Activated CD4-positive, CD25-positive, alpha-beta regulatory T cell treated with anti-CD3 and anti-CD28 coated beads, Interleukin-2, amount 50 U/mL, for 24 hours (primary cell): Measurements from ENCODE around the gene UBE2QL1.

Source experiments
- ATAC-seq, 2 donors: fragments of 150-1000 bp; cut with Tn5 transposase; one replicate each; pipeline ENCODE4 v1.10.0; 2021; ENCODE audit warnings: mild to moderate bottlenecking in 1 of 2, moderate library complexity in 1 of 2

The UBE2QL1 gene

DNA sequence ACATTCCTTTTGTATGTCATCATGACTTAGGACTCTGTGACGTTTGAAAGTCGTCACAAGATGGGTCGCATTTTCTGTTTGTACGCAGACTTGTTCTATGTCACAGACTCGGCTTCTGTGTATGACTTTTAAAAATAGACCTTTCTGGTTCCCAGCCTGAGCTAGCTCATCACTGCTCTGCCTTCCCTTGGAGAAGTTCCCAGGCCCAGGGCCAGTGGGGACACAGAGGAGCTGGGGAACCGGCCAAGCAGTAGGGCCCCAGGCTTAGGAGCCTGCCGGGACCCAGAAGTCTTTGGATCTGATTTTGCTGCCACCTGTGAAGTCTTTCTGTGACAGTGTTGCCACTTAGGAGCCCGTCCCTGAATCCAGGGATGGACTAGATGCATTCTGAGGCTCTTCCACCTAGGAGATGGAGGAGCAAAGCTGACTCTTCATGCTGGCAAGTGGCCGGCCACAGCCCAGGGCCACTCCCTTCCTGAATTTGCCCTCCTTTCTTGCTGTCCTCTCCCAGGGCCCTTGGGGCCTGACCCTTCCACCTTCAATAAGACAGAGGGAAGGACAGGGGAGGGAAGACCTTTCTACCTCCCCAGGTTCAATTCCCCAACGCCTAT is 18.1 kb upstream of the UBE2QL1 start:
- no peak for ATAC-seq

DNA sequence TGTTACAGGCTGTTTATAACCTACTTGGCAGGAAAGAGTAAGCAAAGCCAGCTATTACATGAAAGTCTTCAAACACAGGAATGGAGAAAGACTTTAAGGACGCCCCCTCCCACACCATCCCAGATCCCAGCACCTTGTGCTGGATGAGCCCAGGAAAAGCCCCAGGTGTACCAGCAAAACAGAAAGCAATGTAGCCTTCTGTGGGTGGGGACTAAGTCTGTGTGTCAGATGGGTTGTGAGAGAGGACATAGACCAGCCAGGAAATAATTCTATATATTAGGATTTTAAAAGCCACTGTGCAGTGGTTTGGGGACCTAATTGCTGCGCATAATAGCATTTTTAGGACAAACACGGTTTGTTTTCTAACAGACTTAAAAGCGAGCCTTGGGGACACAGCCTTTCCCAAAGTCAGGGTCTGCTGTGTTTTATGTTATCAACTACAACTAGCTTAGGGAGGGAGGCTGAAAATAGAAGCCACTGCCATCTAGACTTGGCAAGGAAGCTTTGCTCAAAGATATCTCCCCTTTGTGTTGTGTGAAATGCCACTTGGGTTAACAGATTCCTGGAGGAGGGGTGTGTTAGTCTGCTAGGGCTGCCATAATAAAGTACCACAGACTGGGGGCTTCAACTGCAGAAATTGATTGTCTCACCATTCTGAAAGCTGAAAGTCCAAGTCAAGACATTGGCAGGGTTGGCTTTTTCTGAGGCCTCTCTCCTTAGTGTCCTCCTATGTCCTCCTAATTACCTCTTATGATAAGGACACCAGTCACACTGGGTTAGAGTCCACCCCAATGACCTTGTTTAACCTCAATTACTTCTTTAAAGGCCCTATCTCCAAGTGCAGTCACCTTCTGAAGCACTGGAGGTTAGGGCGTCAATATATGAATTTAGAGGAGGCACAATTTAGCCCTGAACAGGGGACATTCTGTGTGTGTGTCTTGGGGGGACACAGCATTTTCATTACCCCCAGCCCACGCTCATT is 17.2 kb upstream of the UBE2QL1 start:
- ATAC-seq: no peak

- no peak for ATAC-seq
These were observed 16.5 kb upstream of the UBE2QL1 start for GRCh38 chr5:6432206-6432605.

DNA sequence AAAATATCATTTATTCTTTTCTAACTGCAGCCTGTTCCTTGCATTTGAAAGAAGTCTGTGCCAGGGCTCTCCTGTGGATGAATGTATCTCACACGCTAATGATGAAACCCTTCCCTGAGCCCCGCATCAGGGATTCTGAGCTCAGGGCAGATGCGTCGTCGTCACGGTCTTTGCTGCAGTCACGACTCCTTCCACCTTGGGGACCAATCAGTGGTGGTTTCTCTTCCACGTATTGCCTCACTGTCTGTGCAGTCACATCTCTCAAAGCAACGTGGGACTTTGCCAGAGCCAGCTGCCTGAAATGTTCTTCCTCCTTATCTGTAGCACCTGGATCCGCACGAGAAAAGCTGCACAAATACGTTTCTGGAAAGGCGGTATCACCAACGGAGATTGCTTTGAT is 13.9 kb upstream of the UBE2QL1 start:
- ATAC-seq: no peak

DNA sequence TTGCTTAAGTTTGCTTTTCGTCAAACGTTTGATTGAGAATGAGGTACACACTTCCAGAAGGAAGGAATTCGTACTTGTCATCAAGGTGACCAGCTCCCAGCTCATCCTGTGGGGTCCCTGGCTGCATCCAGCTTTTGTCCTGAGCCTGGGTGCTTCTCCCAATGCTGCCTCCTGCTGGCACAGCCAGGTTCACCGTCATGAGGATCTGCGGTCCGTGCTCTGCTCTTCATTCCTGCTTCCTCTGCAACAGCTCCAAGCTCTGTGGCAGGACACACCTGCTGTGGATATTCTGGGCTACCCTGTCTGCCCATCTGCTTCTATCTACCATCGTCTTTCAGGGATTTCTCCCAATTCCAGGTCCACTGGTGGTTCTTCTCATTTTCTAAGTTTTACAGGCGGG is 13.3 kb upstream of the UBE2QL1 start:
- ATAC-seq: no peak

DNA sequence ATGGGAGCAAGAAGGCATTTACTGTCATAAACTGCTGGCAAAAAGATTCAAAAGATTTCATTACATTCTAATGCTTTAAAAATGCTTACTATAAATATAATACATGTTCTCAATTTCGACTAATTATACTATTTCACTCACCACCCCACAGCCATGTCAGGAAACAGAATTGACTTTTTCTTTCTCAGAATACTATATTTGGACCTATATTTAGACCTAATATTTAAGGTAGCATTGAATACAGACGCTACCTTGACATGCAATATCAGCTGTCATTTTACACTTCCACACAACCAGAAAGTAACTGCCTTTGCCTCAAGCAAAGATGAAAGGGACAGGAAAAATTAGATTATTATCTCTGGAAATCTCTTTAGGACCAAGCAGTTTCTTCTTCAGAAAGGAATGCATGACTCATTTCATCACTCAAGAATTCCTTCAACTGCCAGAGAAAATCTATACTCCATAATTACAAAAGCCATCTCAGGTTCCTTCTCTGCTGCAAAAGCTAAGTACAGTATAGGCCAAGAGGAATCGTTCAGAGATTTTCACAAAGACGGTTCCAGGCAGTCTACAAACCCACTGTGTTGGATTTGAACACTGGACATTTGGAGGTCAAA is 11.8 kb upstream of the UBE2QL1 start:
- no peak for ATAC-seq

DNA sequence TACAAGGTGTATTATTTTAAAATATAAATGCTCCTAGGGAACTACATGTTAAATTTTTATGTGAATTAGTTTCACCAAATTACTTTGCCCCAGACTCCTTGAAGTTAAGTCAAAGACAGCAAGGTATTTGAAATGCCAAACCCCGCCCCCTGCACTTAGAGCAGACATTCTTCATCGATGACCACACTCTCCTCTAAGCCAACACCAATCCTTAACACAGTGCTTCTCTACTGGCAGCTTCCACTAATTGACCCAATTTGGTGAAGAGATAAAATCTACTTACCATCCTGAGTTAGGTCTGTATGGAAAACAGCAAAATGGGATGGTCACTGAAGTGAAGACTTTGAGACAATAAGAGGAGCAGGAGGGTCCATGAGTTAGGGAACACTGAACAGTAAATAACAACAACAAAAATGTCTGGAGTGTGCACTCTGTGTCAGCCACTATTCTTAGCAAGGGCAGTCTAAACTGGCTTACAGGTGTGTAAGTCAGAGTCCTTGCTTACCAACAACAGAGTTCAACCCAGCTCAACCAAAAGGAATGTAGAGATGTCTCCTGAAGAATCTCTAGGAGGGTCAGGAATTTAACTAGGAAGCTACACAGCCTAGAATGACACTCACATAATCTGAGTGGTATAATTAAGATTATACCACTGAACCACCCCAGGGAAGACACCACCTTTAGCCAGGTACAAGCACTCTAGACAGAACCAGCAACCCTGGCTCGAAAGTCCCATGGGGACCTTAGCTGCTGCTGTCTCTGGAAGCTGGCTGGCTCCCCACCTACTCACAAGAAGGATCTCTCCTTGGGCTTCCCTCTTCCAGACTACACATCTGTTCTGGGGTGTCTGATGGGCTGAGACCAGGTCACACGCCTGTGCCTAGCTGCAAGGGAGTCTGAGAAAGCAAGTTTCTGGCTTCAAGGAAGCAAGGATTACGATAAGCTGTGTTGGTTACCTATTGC is 8.8 kb upstream of the UBE2QL1 start:
- ATAC-seq: no peak

- ATAC-seq: no peak
These were observed 6.3 kb upstream of the UBE2QL1 start for GRCh38 chr5:6442333-6442732.

GRCh38 chr5:6443326-6443725 is 5.3 kb upstream of the UBE2QL1 start:
- no peak for ATAC-seq

GRCh38 chr5:6446042-6446441 is 2.6 kb upstream of the UBE2QL1 start:
- ATAC-seq: no peak

- ATAC-seq: no peak
These were observed 1.9 kb upstream of the UBE2QL1 start for GRCh38 chr5:6446626-6447309.

DNA sequence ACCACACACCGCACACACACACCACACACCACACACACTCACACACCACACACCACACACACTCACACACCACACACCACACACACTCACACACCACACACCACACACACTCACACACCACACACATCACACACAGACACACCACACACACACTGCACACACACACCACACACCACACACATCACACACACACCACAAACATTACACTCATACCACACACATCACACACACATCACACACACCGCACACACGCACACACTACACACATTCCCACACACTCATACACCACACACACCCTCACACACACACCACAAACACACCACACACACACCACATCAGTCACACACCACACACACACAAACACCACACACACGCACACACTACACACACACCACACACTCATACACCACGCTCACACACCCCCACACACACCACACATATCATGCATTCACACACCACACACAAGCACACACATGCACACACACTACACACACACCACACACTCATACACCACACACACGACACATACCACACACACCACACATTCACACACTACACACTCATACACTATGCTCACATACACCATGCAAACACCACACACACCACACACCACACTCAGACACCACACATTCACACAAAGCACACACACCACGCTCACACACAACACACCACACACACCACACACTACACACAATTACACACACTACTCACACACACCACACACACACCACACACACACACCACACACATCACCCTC is 1.1 kb upstream of the UBE2QL1 start:
- ATAC-seq: no peak

DNA sequence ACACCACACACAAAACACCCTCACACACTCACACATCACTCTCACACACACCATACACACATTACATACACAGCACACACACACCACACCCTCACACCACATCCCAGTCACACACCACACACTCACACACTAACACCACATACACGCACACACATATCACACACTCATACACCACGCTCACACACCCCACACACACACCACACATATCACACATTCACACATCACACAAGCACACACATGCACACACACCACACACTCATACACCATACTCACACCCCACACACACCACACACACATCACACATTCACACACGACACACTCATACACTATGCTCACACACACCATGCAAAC is 543 bp upstream of the UBE2QL1 start:
- no peak for ATAC-seq

- no peak for ATAC-seq
These were observed 953 bp downstream of the UBE2QL1 start for GRCh38 chr5:6449465-6450158.

DNA sequence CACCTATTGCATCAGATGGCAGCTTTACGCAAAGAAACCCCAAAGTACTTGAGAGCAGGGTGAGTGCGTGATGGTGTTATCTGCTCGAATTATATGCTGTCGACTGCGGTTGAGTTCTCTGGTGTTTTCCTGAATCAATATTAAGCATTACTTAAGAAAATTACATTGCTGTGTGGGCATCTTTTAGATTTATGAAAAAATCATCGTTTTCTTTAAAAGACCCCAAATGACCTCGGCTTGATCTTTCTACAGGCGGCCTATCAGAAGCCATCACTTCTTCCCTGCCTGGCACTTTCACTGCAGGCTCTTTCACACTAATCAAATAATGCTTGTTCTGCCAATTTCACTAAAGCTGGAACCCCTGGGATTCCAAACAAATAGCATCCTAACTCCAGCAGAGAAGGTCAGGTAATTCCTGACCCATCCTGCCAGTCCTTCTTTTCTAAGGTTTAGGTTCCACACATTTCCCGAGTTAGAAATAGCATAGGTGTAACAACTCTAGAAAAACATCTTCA is 1.7 kb downstream of the UBE2QL1 start:
- ATAC-seq: no peak

- ATAC-seq: no peak
These were observed 4.2 kb downstream of the UBE2QL1 start for GRCh38 chr5:6452622-6453504.

GRCh38 chr5:6453937-6454560 is 5.4 kb downstream of the UBE2QL1 start:
- ATAC-seq: no peak

GRCh38 chr5:6454628-6455053 is 6.0 kb downstream of the UBE2QL1 start:
- no peak for ATAC-seq
